Measurements from ENCODE around the gene GCNT1. TPM values are rescaled to one million over a fixed set of nuclear protein-coding genes. Genes with fewer than 3 reads are reported as not detected.
"Not testable (repeated sequence)": the region's sequence is repeated elsewhere in the genome, so short reads cannot be mapped to it uniquely, and the experiment has no call there.

GCNT1 gene
- total RNA-seq, 1 donor from 2014 or later, result 13.1 TPM

DNA sequence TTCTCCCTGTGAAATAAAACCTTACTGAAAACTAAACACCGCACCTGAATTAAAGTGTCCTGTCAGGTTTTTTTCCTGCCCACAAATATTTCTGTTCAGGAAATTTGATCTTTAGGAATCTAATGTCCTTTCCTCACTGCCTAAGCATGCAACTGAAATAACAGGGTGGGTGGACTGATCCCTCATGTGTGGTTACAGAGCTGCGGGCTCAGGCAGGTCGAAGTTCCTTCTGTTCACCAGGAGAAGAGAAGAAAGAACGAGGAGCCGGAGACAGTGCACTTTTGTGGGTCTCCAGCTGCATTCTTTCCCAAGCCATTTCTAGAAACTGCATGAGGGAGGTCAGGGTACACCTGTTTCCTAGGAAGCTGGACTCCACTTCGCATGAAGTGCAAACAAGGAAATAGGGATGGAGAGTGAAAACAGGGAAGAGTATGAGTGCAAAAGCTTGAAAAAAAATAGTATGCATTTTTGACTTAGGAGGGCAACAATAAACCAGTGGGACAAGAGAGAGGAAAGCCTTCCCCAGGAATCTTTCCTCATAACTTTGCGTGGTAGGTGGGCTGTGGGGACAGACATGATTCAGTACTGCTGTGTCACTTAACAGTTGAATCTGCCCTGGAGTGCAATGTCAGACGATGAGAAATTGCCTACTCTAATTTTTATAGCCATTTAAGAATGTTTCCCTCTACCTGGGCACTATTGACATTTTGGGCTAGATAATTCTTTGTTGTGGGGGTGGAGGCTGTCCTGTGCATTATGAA is 60.3 kb downstream of the GCNT1 start:
- peaks cover under 1% of the 10 kb centered on the region for H3K36me3 Mint-ChIP-seq (ENCODE audit: low read depth)
- H3K4me1 Mint-ChIP-seq (ENCODE audit: low read depth), result peaks cover 13% of the 10 kb centered on the region
- H3K9me3 Mint-ChIP-seq, result peaks cover 1% of the 10 kb centered on the region
- intact Hi-C loops (cut with micrococcal nuclease), result no loop called here
- no peak overlapping the region for H3K27ac Mint-ChIP-seq
- peaks cover 5% of the 10 kb centered on the region for H3K27me3 Mint-ChIP-seq (ENCODE audit: insufficient read depth)
- DNase-seq (ENCODE audit: low spot score), result no peak
- H3K4me3 Mint-ChIP-seq, result no peak overlapping the region

GRCh38 chr9:76521244-76521681 is 62.3 kb downstream of the GCNT1 start:
- H3K4me1 Mint-ChIP-seq (ENCODE audit: low read depth), result peaks cover 12% of the 10 kb centered on the region
- no peak for DNase-seq (ENCODE audit: low spot score)
- no peak overlapping the region for H3K4me3 Mint-ChIP-seq
- peaks cover 4% of the 10 kb centered on the region for H3K27me3 Mint-ChIP-seq (ENCODE audit: insufficient read depth)
- intact Hi-C loops (cut with micrococcal nuclease), result no loop called here
- no peaks in the 10 kb centered on the region for H3K36me3 Mint-ChIP-seq (ENCODE audit: low read depth)
- no peak overlapping the region for H3K27ac Mint-ChIP-seq
- no peaks in the 10 kb centered on the region for H3K9me3 Mint-ChIP-seq

- intact Hi-C loops (cut with micrococcal nuclease), result no loop called here
- Mint-ChIP-seq H3K4me1 (ENCODE audit: low read depth) (peaks cover 8% of the 10 kb centered on the region), H3K4me3 (no peak overlapping the region), H3K27me3 (ENCODE audit: insufficient read depth) (peaks cover 4% of the 10 kb centered on the region), H3K36me3 (ENCODE audit: low read depth) (no peaks in the 10 kb centered on the region), H3K27ac (no peak overlapping the region), H3K9me3 (no peaks in the 10 kb centered on the region)
- DNase-seq (ENCODE audit: low spot score), result no peak
Observed at GRCh38 chr9:76521906-76522305, 62.9 kb downstream of the GCNT1 start.

DNA sequence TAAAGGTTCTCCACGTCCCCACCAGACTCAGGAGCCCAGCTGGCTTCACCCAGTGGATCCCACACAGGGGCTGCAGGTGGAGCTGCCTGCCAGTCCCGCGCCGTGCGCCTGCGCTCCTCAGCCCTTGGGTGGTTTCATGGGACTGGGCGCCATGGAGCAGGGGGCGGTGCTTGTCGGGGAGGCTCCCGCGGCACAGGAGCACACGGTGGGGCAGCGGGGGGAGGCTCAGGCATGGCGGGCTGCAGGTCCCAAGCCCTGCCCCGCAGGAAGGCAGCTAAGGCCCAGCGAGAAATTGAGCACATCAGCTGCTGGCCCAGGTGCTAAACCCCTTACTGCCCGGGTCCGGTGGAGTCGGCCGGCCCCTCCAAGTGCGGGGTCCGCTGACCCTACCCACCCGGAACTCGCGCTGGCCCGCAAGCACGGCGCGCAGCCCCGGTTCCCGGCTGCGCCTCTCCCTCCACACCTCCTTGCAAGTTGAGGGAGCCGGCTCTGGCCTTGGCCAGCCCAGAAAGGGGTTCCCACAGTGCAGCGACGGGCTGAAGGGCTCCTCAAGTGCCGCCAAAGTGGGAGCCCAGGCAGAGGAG is 64.7 kb downstream of the GCNT1 start:
- H3K4me1 Mint-ChIP-seq (ENCODE audit: low read depth); H3K9me3 Mint-ChIP-seq; H3K36me3 Mint-ChIP-seq (ENCODE audit: low read depth); H3K27me3 Mint-ChIP-seq (ENCODE audit: insufficient read depth); intact Hi-C loops (cut with micrococcal nuclease); H3K27ac Mint-ChIP-seq; DNase-seq (ENCODE audit: low spot score); H3K4me3 Mint-ChIP-seq: not testable (repeated sequence)

- Mint-ChIP-seq H3K27me3 (ENCODE audit: insufficient read depth) (peaks cover 2% of the 10 kb centered on the region), H3K36me3 (ENCODE audit: low read depth) (no peaks in the 10 kb centered on the region), H3K4me1 (ENCODE audit: low read depth) (peaks cover 8% of the 10 kb centered on the region), H3K4me3 (no peak overlapping the region), H3K27ac (no peak overlapping the region), H3K9me3 (no peaks in the 10 kb centered on the region)
- DNase-seq (ENCODE audit: low spot score), result no peak
- intact Hi-C loops (cut with micrococcal nuclease), result no loop called here
Observed at GRCh38 chr9:76525196-76525595, 66.2 kb downstream of the GCNT1 start.

DNA sequence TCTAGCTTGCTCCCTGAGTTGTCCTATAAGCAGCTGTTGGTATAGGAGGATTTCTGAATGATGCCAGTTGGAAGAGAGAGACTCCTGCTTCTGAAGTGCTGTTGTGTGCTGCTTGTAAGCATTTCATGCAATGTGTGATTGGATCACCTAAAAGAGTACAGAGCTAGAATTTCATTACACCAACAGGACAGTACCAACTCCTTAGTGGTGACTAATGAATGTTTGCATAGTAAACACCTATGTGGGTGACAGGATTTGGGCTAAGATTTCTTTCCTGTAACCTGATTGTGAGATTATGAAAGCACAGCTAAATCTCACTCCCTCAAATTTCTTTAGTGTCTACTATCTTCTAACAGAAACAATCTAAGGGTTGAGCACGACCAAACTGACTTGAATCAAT is 67.0 kb downstream of the GCNT1 start:
- no peak overlapping the region for H3K4me3 Mint-ChIP-seq

GRCh38 chr9:76528056-76528455 is 69.1 kb downstream of the GCNT1 start:
- Mint-ChIP-seq H3K4me1 (ENCODE audit: low read depth) (no peaks in the 10 kb centered on the region), H3K27me3 (ENCODE audit: insufficient read depth) (peaks cover 2% of the 10 kb centered on the region), H3K27ac (no peak overlapping the region), H3K9me3 (no peaks in the 10 kb centered on the region), H3K36me3 (ENCODE audit: low read depth) (no peaks in the 10 kb centered on the region), H3K4me3 (no peak overlapping the region)
- DNase-seq (ENCODE audit: low spot score), result no peak
- intact Hi-C loops (cut with micrococcal nuclease), result no loop called here

More for the DNA sequence above, 67.0 kb downstream of the GCNT1 start:
- intact Hi-C loops (cut with micrococcal nuclease), result no loop called here
- H3K4me1 Mint-ChIP-seq (ENCODE audit: low read depth), result peaks cover 7% of the 10 kb centered on the region
- peaks cover 2% of the 10 kb centered on the region for H3K27me3 Mint-ChIP-seq (ENCODE audit: insufficient read depth)
- no peak for DNase-seq (ENCODE audit: low spot score)
- no peaks in the 10 kb centered on the region for H3K9me3 Mint-ChIP-seq
- H3K27ac Mint-ChIP-seq, result no peak overlapping the region
- H3K36me3 Mint-ChIP-seq (ENCODE audit: low read depth), result no peaks in the 10 kb centered on the region

DNA sequence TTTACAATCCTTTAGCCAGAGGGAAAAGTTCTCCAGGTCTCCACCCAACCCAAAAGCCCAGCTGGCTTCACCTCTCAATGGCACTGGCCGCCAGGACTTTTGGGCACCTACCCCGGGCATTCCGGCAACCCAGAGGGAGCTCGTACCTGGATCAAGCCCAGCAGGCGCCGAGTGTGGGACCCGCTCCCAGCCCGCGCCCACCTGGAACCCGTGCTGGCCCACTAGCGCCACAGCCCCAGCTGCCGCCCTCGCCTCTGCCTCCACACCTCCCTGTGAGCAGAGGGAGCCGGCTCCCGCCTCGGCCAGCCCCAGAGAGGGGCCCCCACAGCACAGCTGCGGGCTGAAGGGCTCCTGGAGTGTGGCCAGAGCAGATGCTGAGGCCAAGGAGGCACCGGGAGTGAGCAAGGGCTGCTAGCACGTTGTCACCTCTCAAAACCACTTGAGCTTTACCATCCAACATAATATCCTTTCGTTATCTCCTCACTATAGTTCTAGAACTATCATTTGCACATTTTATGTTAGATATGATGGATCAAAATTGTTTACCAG is 69.7 kb downstream of the GCNT1 start:
- H3K27me3 Mint-ChIP-seq (ENCODE audit: insufficient read depth), result peaks cover 2% of the 10 kb centered on the region
- intact Hi-C loops (cut with micrococcal nuclease), result no loop called here
- no peaks in the 10 kb centered on the region for H3K4me1 Mint-ChIP-seq (ENCODE audit: low read depth)
- no peak for DNase-seq (ENCODE audit: low spot score)
- H3K9me3 Mint-ChIP-seq, result no peaks in the 10 kb centered on the region
- no peak overlapping the region for H3K4me3 Mint-ChIP-seq
- H3K27ac Mint-ChIP-seq, result no peak overlapping the region
- no peaks in the 10 kb centered on the region for H3K36me3 Mint-ChIP-seq (ENCODE audit: low read depth)

GRCh38 chr9:76529653-76530052 is 70.7 kb downstream of the GCNT1 start:
- H3K27me3 Mint-ChIP-seq (ENCODE audit: insufficient read depth), result peaks cover 2% of the 10 kb centered on the region
- H3K4me1 Mint-ChIP-seq (ENCODE audit: low read depth), result no peaks in the 10 kb centered on the region
- H3K36me3 Mint-ChIP-seq (ENCODE audit: low read depth), result no peaks in the 10 kb centered on the region
- no peak overlapping the region for H3K4me3 Mint-ChIP-seq
- H3K27ac Mint-ChIP-seq, result no peak overlapping the region
- intact Hi-C loops (cut with micrococcal nuclease), result no loop called here
- H3K9me3 Mint-ChIP-seq, result no peaks in the 10 kb centered on the region
- DNase-seq (ENCODE audit: low spot score), result no peak

GRCh38 chr9:76530458-76531110 is 71.6 kb downstream of the GCNT1 start:
- Mint-ChIP-seq H3K4me3 (no peak overlapping the region), H3K4me1 (ENCODE audit: low read depth) (no peaks in the 10 kb centered on the region)
- intact Hi-C loops (cut with micrococcal nuclease), result no loop called here

DNA sequence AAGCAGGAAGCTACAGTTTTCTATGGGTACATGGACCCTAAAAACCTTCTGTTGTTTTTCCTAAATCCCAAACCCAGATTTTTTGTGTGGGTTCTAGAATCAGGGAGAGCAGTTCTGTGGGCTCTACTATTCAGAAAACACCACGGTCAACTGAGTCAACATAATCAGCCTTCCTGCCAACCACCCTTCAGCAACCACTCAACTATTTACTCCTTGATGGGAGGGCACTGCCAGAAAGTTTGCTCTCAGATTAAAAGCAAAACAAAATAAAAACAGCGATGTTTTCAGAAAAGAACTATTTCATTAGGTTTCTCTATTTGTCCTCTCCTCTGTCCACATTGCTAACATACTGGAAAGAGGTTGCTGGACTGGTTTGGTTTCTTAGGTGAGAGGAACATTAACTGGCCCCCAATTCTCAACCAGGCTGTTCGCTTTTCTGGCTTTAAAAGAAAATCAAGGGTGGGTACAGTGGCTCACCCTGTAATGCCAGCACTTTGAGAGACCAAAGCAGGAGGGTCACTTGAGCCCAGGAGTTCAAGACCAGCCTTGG is 72.3 kb downstream of the GCNT1 start:
- Mint-ChIP-seq H3K9me3 (no peaks in the 10 kb centered on the region), H3K27me3 (ENCODE audit: insufficient read depth) (no peaks in the 10 kb centered on the region), H3K4me3 (no peak overlapping the region), H3K4me1 (ENCODE audit: low read depth) (no peaks in the 10 kb centered on the region), H3K36me3 (ENCODE audit: low read depth) (no peaks in the 10 kb centered on the region), H3K27ac (no peak overlapping the region)
- DNase-seq (ENCODE audit: low spot score), result no peak
- intact Hi-C loops (cut with micrococcal nuclease), result no loop called here

More at GRCh38 chr9:76530458-76531110, 71.6 kb downstream of the GCNT1 start:
- no peaks in the 10 kb centered on the region for H3K36me3 Mint-ChIP-seq (ENCODE audit: low read depth)
- H3K9me3 Mint-ChIP-seq, result no peaks in the 10 kb centered on the region
- DNase-seq (ENCODE audit: low spot score), result no peak
- no peaks in the 10 kb centered on the region for H3K27me3 Mint-ChIP-seq (ENCODE audit: insufficient read depth)
- H3K27ac Mint-ChIP-seq, result no peak overlapping the region

DNA sequence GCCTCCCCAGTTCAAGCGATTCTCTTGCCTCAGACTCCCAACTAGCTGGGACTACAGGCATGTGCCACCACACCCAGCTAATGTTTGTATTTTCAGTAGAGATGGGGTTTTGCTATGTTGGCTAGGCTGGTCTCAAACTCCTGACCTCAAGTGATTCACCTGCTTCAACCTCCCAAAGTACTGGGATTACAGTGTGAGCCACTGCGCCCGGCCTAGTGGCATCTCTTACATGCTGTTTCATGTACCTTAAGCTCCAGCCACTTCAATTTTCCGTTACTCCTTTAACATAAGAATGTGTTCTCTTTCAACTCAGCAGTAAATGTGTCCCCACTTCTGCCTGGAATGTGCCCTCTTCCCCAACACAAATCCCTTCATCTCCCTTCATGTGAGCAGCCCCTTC is 73.9 kb downstream of the GCNT1 start:
- H3K27ac Mint-ChIP-seq; DNase-seq (ENCODE audit: low spot score); H3K4me3 Mint-ChIP-seq; H3K9me3 Mint-ChIP-seq; H3K4me1 Mint-ChIP-seq (ENCODE audit: low read depth); H3K36me3 Mint-ChIP-seq (ENCODE audit: low read depth); H3K27me3 Mint-ChIP-seq (ENCODE audit: insufficient read depth); intact Hi-C loops (cut with micrococcal nuclease): not testable (repeated sequence)

- H3K36me3 Mint-ChIP-seq (ENCODE audit: low read depth), result no peaks in the 10 kb centered on the region
- H3K27me3 Mint-ChIP-seq (ENCODE audit: insufficient read depth), result peaks cover 2% of the 10 kb centered on the region
- H3K4me3 Mint-ChIP-seq, result no peak overlapping the region
- no peaks in the 10 kb centered on the region for H3K9me3 Mint-ChIP-seq
- intact Hi-C loops (cut with micrococcal nuclease), result no loop called here
- H3K27ac Mint-ChIP-seq, result no peak overlapping the region
- no peaks in the 10 kb centered on the region for H3K4me1 Mint-ChIP-seq (ENCODE audit: low read depth)
- DNase-seq (ENCODE audit: low spot score), result no peak
Observed at GRCh38 chr9:76534026-76534425, 75.0 kb downstream of the GCNT1 start.
